HG03159 (cell line): ENCODE measurements around the gene FAM222A.

Source experiments
- ATAC-seq: cut with Tn5 transposase; IDR thresholded peaks from one replicate; pipeline ENCODE4 v1.9.1; 2021; ENCODE audit warnings: mild to moderate bottlenecking, moderate library complexity; ENCODE audit not compliant: unreplicated experiment

Gene FAM222A

DNA sequence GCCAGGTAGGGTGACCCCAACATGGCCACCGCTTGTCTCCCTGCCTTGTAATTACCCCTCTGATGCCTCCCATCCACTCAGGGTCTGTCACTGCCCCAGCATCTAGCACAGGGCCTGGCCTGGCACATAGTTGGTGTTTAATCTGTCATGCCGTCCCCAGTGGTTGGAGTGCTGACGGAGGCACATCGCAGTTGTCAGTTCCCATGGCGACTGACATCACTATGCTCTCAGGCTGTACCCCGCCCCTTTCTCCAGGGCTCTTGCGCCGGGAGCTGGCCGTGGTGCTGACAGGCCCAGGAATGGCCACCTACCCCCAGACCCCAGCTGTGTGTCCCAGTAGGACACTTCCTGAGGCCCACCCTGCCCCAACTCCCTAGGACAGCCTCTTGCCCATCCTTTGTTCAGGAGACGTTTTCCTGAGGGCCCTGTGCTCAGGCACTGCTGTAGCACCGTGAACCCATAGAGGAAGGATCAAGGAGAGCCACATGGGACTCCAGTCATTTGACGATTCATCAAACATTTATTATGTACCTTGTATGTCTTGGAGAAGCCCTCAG lies 23.0 kb downstream of the FAM222A start:
- no peak for ATAC-seq

DNA sequence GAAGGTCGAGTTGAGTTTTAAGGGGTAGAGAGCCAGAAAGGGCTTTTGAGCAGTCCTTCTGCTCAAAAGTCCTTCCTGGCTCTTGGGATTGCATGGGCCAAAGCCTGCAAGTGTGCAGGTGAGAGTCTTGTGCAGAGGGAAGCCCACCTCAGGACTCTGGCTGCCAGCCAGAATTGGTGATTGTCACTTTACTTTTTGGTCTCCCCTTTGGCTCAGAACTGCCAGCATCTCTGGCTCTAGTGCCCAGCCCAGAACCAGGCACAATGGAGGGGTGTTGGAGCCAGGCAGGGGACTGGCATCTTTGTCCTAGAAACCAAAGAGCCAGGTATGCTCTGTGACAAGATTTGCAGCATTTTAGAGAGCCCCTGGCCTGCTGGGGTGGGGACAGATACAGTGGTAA lies 23.5 kb downstream of the FAM222A start:
- no peak for ATAC-seq

GRCh38 chr12:109737631-109738030 lies 24.0 kb downstream of the FAM222A start:
- ATAC-seq = no peak

DNA sequence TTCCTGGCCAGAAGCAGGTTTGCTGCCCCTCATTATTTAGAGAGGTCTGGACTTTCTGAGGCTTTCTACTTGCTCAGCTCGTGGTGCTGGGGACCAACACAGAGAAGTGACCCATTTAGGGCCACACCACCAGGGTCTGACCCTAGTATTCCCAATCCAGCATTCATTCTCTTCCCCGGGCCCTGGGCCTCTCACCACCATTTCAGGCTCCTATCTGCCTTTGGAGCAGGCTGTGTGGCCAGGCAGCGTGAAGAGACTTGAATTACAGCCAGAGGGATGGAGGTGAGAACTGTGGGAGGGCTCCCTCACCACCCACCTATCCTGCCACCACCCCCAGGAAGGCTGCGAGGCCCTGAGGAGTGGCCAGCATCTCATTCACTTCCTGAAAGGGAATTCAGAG lies 24.6 kb downstream of the FAM222A start:
- ATAC-seq = no peak

- ATAC-seq = no peak
These were observed 25.4 kb downstream of the FAM222A start for GRCh38 chr12:109738878-109739665.

DNA sequence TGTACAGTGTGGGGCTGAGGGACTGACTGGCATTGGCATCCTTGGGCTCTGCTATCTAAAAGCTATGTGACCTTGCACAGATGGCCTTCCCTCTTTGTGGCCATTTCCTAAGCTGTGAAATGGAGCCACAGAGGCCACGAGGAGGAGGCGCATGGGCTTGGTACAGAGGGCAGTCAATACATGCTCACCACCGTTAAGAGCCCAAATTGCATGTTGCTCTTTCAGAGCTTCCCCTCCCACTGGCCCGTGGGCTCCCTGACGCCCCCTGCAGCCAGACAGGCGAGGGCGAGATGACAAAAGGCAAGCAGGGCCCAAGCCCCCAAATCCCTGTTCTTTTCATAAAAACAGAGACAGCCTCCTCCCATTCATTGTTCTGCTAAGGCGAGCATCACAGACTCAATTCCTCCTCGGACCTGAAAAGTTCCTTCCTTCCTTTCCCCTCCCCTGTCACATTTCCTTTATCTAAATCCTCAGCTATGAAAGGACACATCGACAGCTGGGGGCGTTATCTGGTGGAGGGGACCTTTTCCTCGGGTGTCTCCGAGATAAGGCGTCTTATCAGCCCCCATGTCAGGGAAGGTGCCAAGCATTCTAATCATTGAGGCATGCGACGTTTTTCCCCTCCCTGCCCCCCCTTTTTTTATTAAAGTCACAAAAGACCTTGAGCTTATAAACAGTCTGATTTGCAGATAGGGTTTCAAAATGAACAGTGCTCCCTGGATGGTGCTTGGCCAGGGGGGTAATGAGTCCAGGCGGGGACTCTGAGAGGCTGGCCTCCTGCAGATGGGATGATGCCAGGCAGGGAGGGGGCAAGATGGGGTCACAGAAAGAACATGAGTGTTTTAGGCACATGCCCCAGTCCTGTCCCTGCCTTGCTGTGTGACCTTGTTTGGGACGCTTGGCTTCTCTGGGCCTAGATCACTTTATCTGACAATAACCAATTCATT lies 26.4 kb downstream of the FAM222A start:
- ATAC-seq = no peak

DNA sequence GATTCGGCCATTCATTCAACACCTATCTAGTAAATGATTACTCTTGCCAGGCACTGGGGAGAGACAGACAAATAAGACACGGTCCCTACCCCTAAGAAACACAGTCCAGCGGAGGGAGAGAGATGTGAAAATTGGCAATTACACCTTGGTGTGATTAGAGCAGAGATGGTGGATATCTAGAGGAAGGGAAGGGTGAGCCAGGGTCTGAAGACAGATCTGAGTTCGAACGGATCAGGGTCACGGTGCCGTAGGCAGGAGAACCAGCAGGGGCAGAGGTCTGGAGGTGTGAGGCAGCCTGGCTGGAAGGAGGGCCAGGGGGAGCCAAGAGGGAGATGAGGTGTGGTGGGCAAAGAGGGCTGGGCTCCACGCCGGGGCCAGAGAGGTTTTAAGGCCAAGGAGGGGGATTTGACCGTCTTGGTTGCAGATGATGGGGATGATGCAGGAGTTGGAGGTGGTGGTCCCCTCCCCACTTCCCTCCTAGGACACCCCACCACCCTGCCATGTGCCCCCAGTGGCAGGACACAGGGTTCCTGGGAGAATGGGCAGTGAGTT lies 27.1 kb downstream of the FAM222A start:
- ATAC-seq = no peak

DNA sequence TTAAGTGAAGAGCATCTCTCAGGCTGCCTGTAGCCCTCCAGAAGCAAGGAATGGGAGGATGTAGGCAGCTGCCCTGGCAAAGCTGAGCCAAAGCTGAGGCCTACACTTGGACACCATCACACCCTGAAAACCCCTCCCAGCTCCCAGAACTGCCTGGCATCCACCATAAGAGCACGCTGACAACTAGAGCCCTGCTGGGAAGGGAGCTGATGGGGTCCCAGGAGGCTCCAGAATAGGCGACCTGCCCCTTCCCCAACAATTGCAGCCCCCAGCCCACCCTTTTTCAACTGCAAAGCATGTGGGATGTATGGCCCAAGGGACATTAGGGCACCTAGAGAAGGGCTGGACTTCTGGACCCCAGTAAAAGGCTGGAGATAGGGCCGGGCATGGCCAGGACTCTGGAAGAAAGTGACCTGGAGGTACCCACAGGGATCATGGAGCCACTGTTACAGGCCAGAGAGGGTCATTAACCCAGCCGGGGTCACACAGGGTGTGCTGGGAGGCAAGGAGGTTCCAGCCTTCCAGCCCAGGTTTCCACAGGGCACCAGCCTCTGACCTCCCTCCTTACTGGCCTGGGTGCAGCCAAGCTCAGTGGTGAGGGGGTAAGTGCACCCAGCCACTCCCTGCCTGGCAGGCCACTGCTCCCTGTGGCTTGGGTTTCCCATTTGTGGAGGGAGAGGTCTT lies 27.8 kb downstream of the FAM222A start:
- no peak for ATAC-seq

- ATAC-seq = no peak
These were observed 28.5 kb downstream of the FAM222A start for GRCh38 chr12:109741970-109742703.

DNA sequence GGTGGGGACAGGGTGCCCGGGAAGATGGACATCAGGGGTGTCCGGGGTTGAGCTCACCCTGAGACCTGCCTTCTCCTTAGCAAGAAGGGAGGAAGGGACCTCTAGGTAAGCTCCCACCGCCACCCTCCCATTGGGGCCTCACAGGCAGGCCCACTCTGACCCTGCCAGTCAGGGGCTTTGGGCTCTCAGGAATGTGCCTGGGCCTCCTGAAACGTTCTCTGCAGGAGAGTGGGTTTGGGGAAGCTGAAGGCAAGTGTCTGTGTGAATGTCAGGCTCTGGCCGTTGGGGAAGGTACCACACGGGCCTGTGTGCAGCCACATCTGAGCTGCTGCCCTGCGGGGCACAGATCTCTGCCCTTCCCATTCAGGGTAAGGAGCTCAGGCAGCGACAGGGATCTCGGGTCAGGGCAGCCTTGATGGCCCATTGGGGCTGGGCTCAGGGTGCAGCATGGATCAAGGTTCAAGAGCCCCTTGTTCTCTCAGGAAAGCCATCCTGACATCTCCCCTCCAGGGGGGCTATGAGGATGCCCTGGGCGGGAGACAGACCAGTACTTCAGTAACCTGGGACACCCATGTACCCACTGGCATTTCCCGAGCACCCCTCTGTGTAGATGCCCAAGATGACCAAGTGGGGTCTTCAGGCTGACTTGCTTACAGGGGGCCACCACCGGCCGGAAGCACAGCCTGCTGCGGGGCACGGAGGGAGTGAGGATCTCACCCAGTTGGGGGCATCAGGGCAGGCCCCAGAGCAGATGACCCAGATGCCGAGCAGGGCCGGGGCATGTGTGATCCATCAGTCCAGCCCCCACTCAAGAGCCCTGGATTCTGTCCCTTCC lies 29.7 kb downstream of the FAM222A start:
- ATAC-seq = no peak

DNA sequence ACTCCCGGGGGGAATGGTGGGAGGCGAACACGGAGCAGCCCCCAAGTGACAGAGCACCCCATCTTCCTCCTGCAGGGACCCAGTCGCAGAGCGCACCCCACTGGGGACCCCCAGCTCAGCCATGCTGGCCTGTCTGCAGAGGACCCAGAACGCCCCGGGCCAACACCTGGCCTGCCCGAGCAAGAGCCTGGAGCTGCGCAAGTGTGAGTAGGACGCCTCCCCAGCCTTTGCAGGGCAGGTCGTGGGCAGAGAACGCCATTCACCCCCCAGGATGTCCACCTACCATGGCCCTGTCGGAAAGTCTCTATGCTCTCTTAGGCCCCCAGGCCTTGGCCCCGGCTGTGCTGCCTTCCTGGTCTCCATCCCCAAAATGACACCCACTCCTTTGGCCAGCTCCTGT lies 30.4 kb downstream of the FAM222A start:
- no peak for ATAC-seq

GRCh38 chr12:109744986-109745942 lies 31.6 kb downstream of the FAM222A start:
- no peak for ATAC-seq

DNA sequence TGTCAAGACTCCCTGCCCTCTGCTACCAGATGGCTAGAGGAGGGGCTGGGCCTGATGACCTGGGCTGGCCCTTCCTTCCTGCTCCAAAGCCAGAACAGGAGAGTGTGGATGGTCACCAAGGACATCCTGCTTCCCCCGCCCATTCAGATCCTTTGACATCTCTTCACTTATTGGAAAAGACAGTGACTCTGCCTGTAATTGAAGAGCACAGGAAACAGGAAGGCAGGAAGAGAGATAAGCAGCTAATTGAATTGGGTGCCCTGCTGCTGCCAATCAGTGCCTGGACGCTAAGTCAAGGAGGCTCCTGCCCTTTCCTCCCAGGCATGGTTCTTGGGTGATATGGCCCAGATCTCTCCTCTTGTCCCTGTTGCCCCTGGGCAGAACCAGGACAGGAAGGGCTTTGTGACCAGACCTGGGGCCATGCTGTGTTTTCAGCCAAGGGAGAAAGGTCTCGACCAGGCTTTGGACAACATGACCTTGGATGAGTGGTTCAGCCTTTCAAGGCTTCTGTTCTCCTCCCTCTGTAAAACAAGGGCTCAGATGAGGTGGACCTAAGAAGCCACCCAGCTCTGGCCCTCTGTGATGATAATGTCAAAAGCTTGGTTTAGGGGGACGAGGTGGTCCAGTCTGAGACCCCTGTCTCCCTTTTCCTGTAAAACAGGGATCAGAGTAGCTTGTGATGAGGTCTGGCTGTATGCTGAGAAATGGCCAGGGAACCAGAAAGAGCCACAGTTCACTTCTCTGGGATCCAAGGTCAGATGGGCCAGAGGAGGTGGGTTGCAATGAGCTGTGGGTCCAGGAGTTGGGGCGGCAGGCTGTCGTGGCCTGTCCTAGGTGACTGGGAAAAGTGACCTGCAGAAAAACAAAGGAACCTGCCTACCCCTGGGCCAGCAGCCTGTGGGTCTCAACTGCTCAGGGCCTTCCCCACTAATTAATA lies 38.8 kb downstream of the FAM222A start:
- ATAC-seq = no peak

DNA sequence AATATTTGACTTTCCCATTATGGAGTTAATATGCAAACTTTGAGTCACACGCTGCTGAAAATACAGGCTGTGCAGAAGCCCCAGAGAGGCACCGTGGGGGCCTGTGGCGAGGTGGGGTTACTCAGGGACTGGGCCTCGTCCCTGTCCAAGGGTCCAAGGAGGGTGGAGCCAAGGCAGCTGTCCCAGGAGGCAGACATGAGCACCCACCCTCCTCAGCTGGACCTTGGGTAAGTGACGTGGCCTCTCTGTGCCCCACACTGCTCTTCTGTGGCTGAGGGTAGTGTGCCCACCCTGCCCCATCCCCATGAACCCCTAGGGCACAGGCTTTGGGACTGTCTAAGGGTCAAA lies 39.4 kb downstream of the FAM222A start:
- no peak for ATAC-seq

- no peak for ATAC-seq
These were observed 40.3 kb downstream of the FAM222A start for GRCh38 chr12:109753959-109754358.

GRCh38 chr12:109756457-109756856 lies 42.8 kb downstream of the FAM222A start:
- ATAC-seq = no peak

- no peak for ATAC-seq
These were observed 44.1 kb downstream of the FAM222A start for GRCh38 chr12:109757671-109758265.
